Measurements from ENCODE around the gene TAS2R20. TPM values are rescaled to one million over a fixed set of nuclear protein-coding genes. Genes with fewer than 3 reads are reported as not detected.

TAS2R20 gene
- total RNA-seq, 1 donor from 2014 or later = 2.4 TPM

DNA sequence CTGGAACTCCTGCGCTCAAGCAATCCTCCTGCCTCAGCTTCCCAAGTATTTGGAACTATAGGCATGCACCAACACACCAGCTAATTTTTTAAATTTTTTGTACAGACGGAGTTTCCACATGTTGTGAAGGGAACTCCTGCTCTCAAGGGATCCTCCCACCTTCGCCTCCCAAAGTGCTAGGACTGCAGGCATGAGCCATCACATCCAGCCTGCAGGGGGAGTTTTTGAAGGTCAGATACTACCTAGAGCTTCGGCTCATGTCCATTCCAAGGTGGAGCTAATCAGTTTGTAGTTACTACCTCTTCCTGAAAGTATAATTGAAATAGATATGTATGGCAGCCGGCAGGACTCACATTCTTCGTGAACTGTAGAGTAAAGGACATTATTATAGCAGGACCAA, 28.0 kb upstream of the TAS2R20 start:
- ChIA-PET POLR2A (no interaction called here), CTCF (no interaction called here)
- H3K9me3 Mint-ChIP-seq = peaks cover 9% of the 10 kb centered on the region
- ATAC-seq (ENCODE audit: low read depth) (no peak), DNase-seq (no peak)
- H3K36me3 Mint-ChIP-seq (ENCODE audit: low read depth) = peaks cover 25% of the 10 kb centered on the region
- H3K27me3 Mint-ChIP-seq = no peaks in the 10 kb centered on the region
- no peak overlapping the region for H3K27ac Mint-ChIP-seq
- intact Hi-C loops (cut with micrococcal nuclease) = no loop called here
- H3K4me1 Mint-ChIP-seq = no peaks in the 10 kb centered on the region
- TF ChIP-seq, protein P1, sequence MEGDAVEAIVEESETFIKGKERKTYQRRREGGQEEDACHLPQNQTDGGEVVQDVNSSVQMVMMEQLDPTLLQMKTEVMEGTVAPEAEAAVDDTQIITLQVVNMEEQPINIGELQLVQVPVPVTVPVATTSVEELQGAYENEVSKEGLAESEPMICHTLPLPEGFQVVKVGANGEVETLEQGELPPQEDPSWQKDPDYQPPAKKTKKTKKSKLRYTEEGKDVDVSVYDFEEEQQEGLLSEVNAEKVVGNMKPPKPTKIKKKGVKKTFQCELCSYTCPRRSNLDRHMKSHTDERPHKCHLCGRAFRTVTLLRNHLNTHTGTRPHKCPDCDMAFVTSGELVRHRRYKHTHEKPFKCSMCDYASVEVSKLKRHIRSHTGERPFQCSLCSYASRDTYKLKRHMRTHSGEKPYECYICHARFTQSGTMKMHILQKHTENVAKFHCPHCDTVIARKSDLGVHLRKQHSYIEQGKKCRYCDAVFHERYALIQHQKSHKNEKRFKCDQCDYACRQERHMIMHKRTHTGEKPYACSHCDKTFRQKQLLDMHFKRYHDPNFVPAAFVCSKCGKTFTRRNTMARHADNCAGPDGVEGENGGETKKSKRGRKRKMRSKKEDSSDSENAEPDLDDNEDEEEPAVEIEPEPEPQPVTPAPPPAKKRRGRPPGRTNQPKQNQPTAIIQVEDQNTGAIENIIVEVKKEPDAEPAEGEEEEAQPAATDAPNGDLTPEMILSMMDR (IDR thresholded peaks at IDR 0.05) = no peak
- no peak overlapping the region for H3K4me3 Mint-ChIP-seq

DNA sequence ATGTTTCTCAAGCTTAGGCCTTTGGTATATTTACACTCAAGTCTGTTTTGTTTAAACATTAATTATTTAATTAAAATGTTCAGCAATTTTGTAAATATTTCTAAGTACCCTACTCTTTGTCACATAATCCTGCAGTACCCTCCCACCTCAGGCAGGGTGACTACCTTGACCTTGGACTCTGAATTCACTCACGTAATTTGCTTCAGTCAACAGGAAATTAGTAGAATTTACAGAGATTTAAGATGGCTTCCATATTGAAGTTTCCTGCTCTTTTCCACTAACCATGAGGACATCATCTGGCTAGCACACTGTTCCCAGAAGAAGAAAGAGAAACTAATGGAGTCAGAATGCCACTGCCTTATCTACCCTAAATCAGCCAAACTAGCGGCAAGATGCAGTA, 25.3 kb upstream of the TAS2R20 start:
- Mint-ChIP-seq H3K36me3 (ENCODE audit: low read depth) (peaks cover 22% of the 10 kb centered on the region), H3K9me3 (peaks cover 9% of the 10 kb centered on the region), H3K4me3 (no peak overlapping the region), H3K27ac (no peak overlapping the region), H3K27me3 (no peaks in the 10 kb centered on the region), H3K4me1 (no peaks in the 10 kb centered on the region)
- intact Hi-C loops (cut with micrococcal nuclease) = no loop called here
- TF ChIP-seq, protein P1 (IDR thresholded peaks at IDR 0.05) = no peak
- POLR2A ChIA-PET = no interaction called here
- ATAC-seq (ENCODE audit: low read depth) (no peak), DNase-seq (no peak)
- CTCF ChIA-PET = no interaction called here

DNA sequence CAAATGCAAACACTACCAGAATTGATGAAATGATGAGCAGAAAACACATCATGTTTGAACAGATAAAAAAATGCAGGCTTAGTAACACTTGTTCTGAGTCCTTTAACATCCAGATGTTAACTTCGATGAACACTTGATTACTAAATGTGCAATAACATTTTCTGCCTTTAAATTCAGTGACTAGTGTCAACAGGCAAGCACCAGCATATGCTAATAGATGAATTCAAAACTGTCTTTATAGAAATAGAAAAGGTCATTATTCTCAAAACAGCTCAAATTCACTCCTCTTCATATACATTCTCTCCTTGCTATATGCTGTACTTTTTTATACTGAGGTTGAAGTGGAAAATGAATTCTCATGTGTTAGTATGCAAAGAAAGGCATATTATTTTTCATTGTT, 24.4 kb upstream of the TAS2R20 start, which contains the start of gene TAS2R19:
TSS of gene TAS2R19 (minus strand) at position 101 of the 400 bp plus-strand sequence. CDS start at position 52, 49 bp downstream.
- peaks cover 9% of the 10 kb centered on the region for H3K9me3 Mint-ChIP-seq
- ChIA-PET POLR2A (interaction anchor here (0.6 kb wide), 1 partner anchor 865 kb away, joined by 3 read pairs; no protein-coding TSS in a partner anchor), CTCF (no interaction called here)
- H3K27ac Mint-ChIP-seq = no peak within 1 kb of the TSS
- no peak within 1 kb of the TSS for H3K4me3 Mint-ChIP-seq
- H3K36me3 Mint-ChIP-seq (ENCODE audit: low read depth) = peaks cover 18% of the 10 kb centered on the region
- DNase-seq (no peak), ATAC-seq (ENCODE audit: low read depth) (no peak)
- no peaks in the 10 kb centered on the region for H3K27me3 Mint-ChIP-seq
- H3K4me1 Mint-ChIP-seq = peaks cover 2% of the 10 kb centered on the region
- intact Hi-C loops (cut with micrococcal nuclease) = no loop called here
- TF ChIP-seq, protein P1 (IDR thresholded peaks at IDR 0.05) = no peak

DNA sequence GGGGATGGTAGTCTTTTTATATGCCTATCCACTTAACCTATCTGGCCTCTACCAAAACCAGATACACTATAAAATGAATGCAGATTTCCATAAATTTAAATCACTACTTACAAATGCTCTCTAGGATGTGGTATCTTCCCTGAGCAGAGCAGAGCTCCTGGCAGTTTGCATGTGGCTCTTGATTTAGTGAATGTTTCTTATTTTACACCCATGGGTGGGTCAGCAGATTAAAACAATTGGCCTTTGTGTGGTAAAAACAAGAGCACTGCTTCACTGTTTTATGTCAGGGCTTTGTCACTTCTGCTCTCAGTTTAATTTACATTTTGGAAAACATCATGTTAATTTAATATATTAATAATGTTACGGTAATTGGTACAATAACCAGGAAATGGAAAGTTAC, 18.8 kb upstream of the TAS2R20 start:
- no peak overlapping the region for H3K4me3 Mint-ChIP-seq
- ChIA-PET CTCF (no interaction called here), POLR2A (no interaction called here)
- ATAC-seq (ENCODE audit: low read depth) = no peak
- intact Hi-C loops (cut with micrococcal nuclease) = no loop called here
- no peak for DNase-seq
- peaks cover 2% of the 10 kb centered on the region for H3K4me1 Mint-ChIP-seq
- H3K27ac Mint-ChIP-seq = no peak overlapping the region
- H3K27me3 Mint-ChIP-seq = no peaks in the 10 kb centered on the region
- peaks cover 8% of the 10 kb centered on the region for H3K36me3 Mint-ChIP-seq (ENCODE audit: low read depth)
- H3K9me3 Mint-ChIP-seq = no peaks in the 10 kb centered on the region
- TF ChIP-seq, protein P1 (IDR thresholded peaks at IDR 0.05) = no peak

DNA sequence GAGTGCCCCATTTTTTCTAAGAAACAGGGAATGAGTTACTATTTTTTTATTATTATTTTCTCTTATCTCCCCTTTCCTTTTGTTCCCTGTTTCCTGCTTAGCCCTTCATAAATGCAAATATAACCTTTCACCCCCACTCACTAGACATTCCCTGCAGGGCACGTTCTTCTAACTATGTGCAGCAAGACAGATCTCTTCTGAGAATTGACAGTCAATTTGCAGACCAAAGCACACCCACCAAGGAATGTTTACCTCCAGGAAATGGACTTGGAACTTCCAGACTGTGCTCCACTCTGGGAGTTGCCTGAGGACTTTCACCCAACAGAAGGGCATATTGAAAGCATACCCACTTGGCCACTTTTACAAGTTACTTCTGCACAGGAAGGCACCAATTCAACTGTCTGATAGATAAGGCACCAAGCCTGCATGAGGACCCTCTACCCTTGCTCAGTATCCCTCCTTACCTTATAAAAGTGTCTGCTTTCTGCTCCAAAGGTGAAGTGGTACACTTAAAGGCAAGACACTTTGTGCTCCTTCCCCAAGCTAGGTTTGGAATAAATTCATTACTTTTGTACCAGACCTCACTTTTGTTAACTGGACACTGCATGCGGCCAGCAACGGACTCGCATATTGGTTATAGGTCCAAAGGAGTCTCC, 17.8 kb upstream of the TAS2R20 start:
- POLR2A ChIA-PET = no interaction called here
- intact Hi-C loops (cut with micrococcal nuclease) = no loop called here
- peaks cover 8% of the 10 kb centered on the region for H3K36me3 Mint-ChIP-seq (ENCODE audit: low read depth)

More for the DNA sequence above, 17.8 kb upstream of the TAS2R20 start:
- H3K4me3 Mint-ChIP-seq = no peak overlapping the region
- DNase-seq (no peak), ATAC-seq (ENCODE audit: low read depth) (no peak)
- TF ChIP-seq, protein P1 (IDR thresholded peaks at IDR 0.05) = no peak
- CTCF ChIA-PET = no interaction called here
- peaks cover 2% of the 10 kb centered on the region for H3K4me1 Mint-ChIP-seq
- no peak overlapping the region for H3K27ac Mint-ChIP-seq
- no peaks in the 10 kb centered on the region for H3K9me3 Mint-ChIP-seq
- no peaks in the 10 kb centered on the region for H3K27me3 Mint-ChIP-seq
